Measurements from ENCODE around the gene LRMDA. TPM values are rescaled to one million over a fixed set of nuclear protein-coding genes. Genes with fewer than 3 reads are reported as not detected.

Gene LRMDA
- total and polyA plus RNA-seq, 2 of the 8 experiments (the other 6 are each of a cell fraction or from before 2014, with no cell fraction given), result 0.86 to 2.8 TPM

GRCh38 chr10:75852851-75853484 is 421.5 kb downstream of the LRMDA start:
- WGBS, 2 experiments (ENCODE audit: extremely low coverage in 1 of 2, insufficient coverage in 1 of 2, insufficient read length in 1 of 2, insufficient replicate concordance in 2 of 2, low coverage in 1 of 2, low lambda C conversion rate in 2 of 2, missing lambda C conversion rate in 1 of 2), result 57% methylated on average over 3 of the region's 3 CpGs; no CpG with 5 or more reads in 1 of the 2 experiments
- Histone ChIP-seq H3K4me3 (ENCODE audit: extremely low read depth in 1 of 4, insufficient read depth in 2 of 4, low read depth in 3 of 4, low read length in 4 of 4) (no peak overlapping the region), H3K4ac (replicated peaks; ENCODE audit: insufficient read length, low read depth, low read length) (no peak overlapping the region), H3K23ac (ENCODE audit: insufficient read length) (no peak overlapping the region), H4K91ac (replicated peaks; ENCODE audit: insufficient read length, low read length) (no peak overlapping the region), H3K27ac (ENCODE audit: low read depth, low read length) (no peak overlapping the region), H3K9me3 (ENCODE audit: insufficient read depth in 2 of 2, low read depth in 1 of 2, low read length in 1 of 2) (no peaks in the 10 kb centered on the region), H2BK5ac (ENCODE audit: low read depth, low read length) (no peak overlapping the region), H3K36me3 (ENCODE audit: control insufficient read depth in 2 of 4, insufficient read depth in 4 of 4, low read length in 3 of 4) (no peaks in the 10 kb centered on the region), H2BK15ac (ENCODE audit: low read length) (no peak overlapping the region), H4K20me1 (replicated peaks in 1 of 2; ENCODE audit: control insufficient read depth in 1 of 2, insufficient read depth in 2 of 2, low read length in 2 of 2) (no peaks in the 10 kb centered on the region), H4K5ac (ENCODE audit: insufficient read length, low read depth, low read length) (no peak overlapping the region), H2BK20ac (ENCODE audit: low read length) (no peak overlapping the region), H3K23me2 (ENCODE audit: low read depth, low read length) (no peaks in the 10 kb centered on the region), H3K9ac (replicated peaks in 1 of 4; ENCODE audit: extremely low read depth in 1 of 4, low read depth in 3 of 4, low read length in 3 of 4) (no peak overlapping the region), H4K8ac (ENCODE audit: extremely low read depth, insufficient read depth, low read length) (no peak overlapping the region), H3K79me2 (ENCODE audit: control insufficient read depth in 1 of 2, insufficient read depth in 2 of 2, low read length in 2 of 2) (no peaks in the 10 kb centered on the region), H3K4me1 (replicated peaks in 1 of 4; ENCODE audit: control insufficient read depth in 3 of 4, insufficient read depth in 4 of 4, low read length in 3 of 4) (peaks cover 3 to 6% (median 5%) of the 10 kb centered on the region in 4 experiments), H3K18ac (ENCODE audit: extremely low read depth, low read length) (no peak overlapping the region), H2AK5ac (ENCODE audit: low read depth, low read length) (no peak overlapping the region), H2BK120ac (replicated peaks; ENCODE audit: low read depth, low read length) (no peak overlapping the region), H3K56ac (replicated peaks; ENCODE audit: insufficient read length, low read depth, low read length) (no peak overlapping the region), H2BK12ac (ENCODE audit: low read depth, low read length) (no peak overlapping the region), H3K4me2 (ENCODE audit: insufficient read depth in 1 of 2, low read depth in 2 of 2, low read length in 2 of 2) (no peak overlapping the region), H3K79me1 (ENCODE audit: low read depth, low read length) (no peaks in the 10 kb centered on the region), H2AFZ (ENCODE audit: low read length) (0 out of 2 replicates have a peak overlapping the region, but pooled peaks have one; percentile 42), H3K14ac (ENCODE audit: insufficient read length) (no peak overlapping the region), H3K27me3 (replicated peaks in 1 of 4; ENCODE audit: control insufficient read depth in 3 of 4, extremely low read depth in 1 of 4, insufficient read depth in 3 of 4, low read length in 3 of 4) (no peaks in the 10 kb centered on the region)
- ChIA-PET POLR2A (ENCODE audit: partially characterized antibody) (no interaction called here), CTCF (ENCODE audit: partially characterized antibody) (interaction anchor here (0.6 to 2.3 kb wide), 12 partner anchors 8 to 457 kb away, joined by 3 to 7 read pairs (median 4); no protein-coding TSS in a partner anchor)
- DNase-seq (ENCODE audit: low read depth in 1 of 2, low spot score in 2 of 2) (no peak), FAIRE-seq (no peak)
- TF ChIP-seq CBX5 (IDR thresholded peaks at IDR 0.05; ENCODE audit: low read depth, low read length) (no peak), BACH1 (IDR thresholded peaks at IDR 0.05; ENCODE audit: low read length) (no peak), SIN3A (conservative IDR thresholded peaks at IDR 0.05 in 1 of 2, IDR thresholded peaks at IDR 0.05 in 1 of 2; ENCODE audit: low read depth in 1 of 2, low read length in 2 of 2) (no peak), BCL11A (IDR thresholded peaks at IDR 0.05; ENCODE audit: low read depth in 2 of 2, low read length in 2 of 2) (no peak), HDAC6 (IDR thresholded peaks at IDR 0.05; ENCODE audit: low read depth, low read length) (no peak), ZNF274 (IDR thresholded peaks at IDR 0.05; ENCODE audit: borderline replicate concordance, extremely low read depth, low read length) (no peak), YY1 (IDR thresholded peaks at IDR 0.05; ENCODE audit: low read depth, low read length) (no peak), CBX8 (IDR thresholded peaks at IDR 0.05; ENCODE audit: borderline replicate concordance, low read depth, low read length) (no peak), TEAD4 (IDR thresholded peaks at IDR 0.05; ENCODE audit: low read depth, low read length) (no peak), HDAC2 (IDR thresholded peaks at IDR 0.05; ENCODE audit: borderline replicate concordance in 1 of 2, low read depth in 2 of 2, low read length in 2 of 2) (no peak)
- TF ChIP-seq, protein P1, sequence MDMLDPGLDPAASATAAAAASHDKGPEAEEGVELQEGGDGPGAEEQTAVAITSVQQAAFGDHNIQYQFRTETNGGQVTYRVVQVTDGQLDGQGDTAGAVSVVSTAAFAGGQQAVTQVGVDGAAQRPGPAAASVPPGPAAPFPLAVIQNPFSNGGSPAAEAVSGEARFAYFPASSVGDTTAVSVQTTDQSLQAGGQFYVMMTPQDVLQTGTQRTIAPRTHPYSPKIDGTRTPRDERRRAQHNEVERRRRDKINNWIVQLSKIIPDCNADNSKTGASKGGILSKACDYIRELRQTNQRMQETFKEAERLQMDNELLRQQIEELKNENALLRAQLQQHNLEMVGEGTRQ (IDR thresholded peaks at IDR 0.05; ENCODE audit: low read length), result no peak
